Measurements from ENCODE around the gene FLVCR2.

FLVCR2 gene

DNA sequence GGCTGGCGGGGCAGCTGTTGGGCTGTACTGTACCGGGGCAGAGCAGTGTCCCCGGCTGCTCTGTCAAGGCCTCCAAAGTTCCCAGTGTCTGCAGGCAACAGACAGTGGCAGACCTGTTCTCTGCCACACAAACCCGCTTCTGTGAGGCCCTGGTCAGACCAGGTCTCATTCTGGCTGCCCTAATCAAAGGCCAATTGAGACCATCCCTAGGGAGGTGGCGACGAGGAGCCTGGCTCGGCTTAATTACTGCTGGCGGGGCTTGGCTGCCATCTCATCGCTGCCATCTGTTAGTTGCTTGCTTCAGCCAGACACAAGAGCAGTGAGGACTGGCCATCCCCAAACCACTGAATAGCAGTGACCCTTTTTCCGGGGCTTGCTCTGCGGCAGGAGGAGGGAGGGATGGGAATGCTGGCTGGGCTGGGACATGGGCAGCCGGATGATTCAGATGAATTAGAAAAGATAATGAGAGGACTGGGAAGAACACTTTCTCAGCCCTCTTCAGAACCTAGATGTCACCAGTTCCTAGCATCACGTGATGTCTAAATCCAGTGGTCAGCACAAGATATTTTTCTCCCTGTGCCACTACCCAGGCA is 57.8 kb downstream of the FLVCR2 start:
- no peak for DNase-seq

DNA sequence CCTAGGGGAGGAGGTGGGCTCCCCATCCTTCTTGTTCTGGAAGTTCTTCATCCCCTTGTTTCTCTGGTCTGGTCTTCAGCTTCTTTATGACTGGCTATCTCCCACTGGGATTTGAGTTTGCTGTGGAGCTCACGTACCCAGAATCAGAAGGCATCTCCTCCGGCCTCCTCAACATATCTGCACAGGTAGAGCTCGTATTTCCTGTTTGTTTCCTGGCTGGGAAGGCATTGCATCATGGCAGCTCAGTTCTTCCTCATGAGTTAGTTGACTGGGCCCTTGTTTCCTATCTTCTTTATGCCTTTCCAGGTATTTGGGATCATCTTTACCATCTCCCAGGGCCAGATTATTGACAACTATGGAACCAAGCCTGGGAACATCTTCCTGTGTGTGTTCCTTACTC is 62.5 kb downstream of the FLVCR2 start:
- DNase-seq = no peak

DNA sequence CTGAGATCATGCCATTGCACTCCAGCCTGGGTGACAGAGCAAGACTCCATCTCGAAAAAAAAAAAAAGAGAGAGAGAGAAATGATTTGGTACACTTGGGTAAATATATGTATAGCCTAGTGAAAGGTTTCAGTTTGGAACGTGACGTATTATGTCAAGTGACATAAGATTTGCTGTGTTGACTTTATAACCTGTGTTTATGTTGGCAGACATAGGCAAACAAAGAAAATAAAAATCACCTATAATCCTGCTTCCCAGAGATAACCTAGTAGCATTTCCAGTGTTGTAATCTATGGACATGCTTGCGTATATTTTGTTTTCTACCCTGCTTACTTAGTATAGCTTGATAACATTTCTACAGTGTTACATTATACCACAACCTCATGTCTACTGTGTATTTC is 65.6 kb downstream of the FLVCR2 start:
- no peak for DNase-seq

DNA sequence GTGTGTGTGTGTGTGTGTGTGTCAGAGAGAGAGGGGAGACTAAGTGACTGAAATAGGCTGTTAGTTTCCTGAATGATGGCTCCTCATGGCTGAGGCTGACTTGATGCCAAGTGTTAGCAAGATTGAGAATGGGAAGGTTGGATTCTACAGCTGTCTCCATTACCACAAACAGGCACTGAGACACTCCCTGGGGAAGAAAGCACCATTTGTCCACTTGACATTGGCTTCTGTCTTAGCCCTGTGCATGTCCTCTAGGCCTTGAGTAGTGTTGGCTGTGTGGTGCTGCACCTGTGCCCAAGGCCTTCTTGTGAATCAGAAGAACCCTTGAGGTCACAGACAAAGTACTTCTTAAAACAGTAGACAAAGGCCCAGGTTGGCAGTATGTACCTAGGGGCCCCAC is 66.6 kb downstream of the FLVCR2 start:
- DNase-seq = no peak

DNA sequence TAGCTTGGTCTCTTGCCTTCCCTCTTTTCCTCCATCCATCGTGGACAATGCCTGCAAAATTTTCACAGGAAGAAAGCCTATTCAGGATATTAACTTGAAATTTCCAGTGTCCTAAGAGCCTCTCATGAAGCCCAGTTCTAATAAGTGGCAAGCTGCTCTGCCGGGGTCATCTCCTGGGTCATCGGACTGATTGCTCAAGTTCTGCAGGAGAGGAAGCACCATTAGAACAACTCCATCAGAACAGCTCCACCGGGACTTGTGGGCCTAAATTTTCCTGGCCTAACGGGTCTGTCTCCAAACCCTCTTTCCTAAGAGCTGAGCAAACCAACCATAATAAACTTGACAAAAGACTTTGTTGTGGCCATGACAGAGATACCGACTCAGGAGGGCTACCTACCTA is 68.3 kb downstream of the FLVCR2 start:
- DNase-seq = no peak

DNA sequence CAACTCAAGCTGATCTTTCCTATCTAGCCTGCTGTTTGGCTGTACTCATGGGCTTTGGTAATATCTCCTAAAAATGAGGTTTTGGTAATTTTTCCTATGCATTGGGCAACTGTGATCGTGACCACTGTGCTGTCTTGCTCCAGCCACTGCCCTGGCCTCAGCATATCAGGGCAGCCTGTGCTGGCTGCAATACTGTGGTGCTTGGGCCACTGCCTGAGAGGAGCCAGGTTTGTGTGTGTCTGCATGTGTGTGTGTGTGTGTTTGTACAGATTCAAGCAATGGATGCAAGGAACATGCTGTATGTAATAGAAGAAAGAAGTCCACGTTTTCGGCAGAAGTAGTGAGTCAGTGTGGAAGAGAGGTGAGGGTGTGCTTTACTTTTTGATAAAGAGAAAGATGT is 69.2 kb downstream of the FLVCR2 start:
- no peak for DNase-seq

DNA sequence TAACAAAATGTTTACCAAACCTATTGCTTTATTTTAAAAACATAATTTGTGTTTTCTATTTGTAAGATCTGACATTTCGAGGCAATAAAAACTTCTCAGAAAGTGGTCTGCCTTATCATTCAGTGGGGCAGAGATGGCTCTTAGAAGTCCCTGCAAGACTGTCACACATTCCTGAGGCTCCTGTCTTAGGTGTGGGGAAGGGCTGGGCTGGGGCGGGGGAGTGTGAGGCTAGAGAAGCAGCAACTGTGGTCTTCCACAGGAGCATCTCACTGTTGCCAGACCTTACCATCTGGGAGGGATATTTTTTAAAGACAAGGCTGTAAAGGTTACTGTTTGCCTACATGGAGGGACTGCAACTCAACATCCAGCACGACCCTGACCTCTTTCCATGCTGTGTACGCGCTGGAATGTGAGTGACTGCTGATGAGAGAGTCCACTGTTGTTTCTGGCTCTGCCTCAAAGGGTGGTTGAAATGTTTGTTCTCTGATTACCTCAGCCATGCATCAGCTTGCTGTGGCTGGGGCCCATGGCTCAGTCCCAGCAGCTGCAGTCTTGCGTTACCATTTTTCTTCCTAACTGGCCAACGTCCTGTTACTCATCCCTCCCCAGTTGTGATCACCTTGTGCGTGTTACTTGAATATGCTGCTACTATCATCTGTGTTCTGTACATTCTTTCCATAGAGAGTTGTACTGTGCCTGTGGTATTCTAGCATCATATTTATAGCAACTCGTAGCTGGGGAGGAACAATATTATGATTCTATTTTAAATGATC is 69.8 kb downstream of the FLVCR2 start:
- no peak for DNase-seq

DNA sequence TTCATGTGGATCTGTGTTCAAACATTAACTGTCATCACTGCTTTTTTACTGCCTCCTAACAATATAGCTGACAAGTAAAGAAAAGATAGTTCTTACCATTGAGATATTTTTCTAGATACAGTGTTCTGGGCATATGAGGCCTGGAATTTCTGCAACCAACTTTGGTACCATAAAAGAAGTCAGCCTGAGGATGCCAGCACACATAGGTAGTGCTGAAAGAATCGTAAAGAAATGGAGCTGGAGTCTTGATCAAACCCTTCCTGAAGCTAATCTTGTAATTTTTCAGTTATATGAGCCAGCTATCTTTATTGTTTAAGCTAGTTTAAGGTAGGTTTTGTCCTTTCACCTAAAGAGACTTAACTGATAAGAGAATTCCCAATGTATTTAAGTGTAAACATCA is 70.9 kb downstream of the FLVCR2 start:
- no peak for DNase-seq

DNA sequence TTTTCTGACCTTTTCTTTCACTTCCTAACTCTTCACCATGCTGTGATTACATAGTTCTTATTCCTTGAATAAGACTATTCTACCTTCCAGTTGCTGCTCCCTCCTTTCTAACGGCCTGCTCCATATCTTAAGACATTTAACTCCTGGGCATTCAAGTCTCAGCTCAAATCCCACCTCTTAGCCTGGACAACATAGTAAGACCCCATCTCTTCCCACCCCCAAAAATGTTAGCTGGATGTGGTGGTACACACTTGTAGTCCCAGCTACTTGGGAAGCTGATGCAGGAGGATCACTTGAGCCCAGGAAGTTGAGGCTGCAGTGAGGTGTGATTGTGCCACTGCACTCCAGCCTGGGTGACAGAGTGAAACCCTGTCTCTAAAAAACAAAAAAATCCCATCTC is 71.4 kb downstream of the FLVCR2 start:
- DNase-seq = no peak

DNA sequence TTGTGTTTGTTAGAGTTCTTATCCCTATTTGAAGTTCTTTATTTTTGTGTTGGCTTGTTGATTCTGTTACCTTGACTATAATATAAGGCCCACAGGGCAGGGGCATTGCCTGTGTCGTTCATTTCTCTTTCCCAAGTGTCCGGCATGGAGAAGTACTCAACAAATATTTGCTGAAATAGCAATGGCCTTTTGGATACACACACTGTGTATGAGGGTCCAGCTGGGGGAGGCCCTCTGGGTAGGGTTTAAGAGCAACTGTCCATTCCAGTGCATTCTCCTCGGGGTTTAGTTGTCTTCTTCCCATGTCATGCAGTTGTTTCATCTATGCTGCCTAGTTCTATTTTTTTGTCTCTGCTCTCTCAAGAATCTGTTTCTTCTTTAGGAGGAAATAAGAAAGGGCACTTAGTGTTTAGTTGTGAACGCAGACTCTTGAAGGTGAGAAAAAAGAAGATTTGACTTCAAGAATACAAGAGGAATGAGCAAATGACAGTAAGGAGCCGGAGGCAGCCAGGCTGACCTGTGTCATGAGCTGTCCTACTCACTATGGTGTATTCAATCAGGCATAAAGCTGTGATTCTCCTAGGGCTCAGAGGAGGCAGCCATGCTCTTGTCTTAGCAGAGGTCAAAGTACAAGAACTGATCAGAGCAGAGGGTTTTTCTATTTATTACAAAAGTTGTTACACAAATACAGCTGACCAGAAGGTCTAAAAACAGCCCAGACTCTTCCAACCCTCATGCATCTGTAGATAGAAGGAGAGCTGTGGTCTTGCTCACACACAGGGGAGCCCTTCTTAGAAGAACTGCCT is 72.0 kb downstream of the FLVCR2 start:
- DNase-seq = no peak

DNA sequence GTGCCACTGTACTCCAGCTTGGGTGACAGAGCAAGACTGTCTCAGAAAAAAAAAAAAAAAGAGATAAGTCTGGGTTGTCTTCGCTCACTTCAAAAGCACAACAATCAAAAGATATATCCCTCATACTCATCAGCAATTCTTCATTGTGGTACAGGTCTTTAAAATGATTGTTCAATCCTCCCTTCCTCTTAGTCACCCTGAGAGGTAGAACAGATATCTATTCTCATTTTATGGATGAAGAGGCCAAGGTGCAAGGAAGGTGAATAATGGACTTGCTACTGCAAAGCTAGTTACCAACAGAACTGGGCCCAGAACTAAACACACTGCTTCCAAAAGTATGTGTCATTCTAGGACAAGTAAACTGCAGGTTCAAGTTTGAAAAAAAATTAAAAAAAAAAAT is 75.1 kb downstream of the FLVCR2 start:
- no peak for DNase-seq

DNA sequence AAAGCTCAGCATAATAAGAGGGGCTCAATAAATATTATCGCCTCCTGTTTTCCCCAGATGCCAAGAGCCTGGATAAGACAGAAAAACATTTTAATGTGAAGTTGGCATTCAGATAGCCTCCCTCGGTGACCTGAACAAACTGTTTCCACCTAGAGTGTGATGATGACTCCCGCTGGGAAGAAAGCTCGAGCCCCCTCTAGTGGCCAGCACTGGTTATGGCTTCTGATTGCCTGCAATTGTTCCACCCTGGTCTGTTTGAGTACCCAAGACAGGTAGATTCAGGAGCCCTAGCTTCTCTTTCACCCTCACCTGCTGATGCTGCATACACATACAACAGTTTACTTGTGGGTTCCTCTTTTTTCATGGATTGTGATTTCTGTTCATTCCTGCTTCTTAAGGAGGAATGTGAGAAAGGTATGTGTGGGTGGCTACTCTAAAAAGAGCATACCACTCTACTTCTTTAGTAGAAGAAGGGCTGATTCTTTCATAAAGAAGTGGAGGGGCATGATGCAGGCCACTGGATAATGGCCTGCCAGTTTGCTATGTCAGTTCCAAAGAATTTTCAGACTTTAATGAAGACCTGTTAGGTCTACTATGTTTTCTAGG is 75.8 kb downstream of the FLVCR2 start:
- DNase-seq = peak; percentile 71

DNA sequence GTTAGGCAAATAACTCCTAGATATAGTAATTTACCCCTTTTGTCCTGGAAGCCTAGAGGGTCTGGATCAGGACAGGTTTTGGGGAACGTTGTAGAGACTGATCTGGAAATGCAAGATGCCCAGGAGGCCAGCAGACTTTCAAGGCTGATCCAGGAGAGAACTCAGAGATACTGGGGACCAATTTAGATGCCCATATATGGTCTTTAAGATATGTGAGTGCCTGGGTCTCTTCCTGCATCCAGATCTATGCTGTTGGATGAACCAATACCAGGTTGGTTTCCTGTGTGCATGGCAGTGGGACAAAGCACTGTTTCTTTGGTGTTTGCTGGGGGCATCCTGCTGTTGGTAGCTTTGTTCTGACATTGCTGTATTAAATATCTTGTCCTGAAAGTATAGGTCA is 76.8 kb downstream of the FLVCR2 start:
- no peak for DNase-seq

DNA sequence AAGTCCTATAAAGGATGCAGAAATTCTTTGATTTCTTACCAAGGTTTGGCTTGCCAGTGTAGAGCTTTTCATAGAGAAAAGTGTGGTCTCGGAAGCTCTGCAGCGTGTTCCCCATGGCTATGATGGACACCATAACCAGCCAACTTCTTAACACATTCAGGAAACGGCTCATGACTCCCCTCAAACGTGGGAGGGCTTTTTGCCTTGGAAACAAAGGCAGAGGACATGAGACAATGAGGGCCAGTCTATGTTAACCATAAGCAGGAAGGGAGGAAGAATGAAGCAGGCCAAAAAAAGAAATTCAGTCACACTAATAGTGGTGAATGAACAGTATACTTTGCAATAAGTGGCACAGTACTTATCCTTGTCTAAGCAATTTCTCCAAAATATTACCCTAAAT is 78.9 kb downstream of the FLVCR2 start:
- no peak for DNase-seq

DNA sequence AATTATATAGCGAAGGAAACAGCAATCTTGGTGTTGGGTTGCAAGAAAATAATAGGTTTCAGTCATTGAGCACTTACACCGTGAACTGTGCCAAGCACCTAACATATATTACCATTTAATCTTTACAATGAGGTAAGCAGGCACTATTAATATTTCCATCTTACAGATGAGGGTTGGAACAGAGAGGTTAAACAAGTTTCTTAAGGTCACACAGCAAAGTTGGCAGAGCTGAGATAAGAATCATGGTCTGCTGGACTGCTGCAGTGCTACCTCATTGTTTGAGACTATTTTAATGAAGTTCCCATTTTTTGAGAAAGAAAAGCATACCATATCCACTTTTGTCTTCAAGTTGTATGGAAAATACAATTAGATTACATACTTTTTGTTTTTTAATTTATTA is 80.5 kb downstream of the FLVCR2 start:
- DNase-seq = no peak

DNA sequence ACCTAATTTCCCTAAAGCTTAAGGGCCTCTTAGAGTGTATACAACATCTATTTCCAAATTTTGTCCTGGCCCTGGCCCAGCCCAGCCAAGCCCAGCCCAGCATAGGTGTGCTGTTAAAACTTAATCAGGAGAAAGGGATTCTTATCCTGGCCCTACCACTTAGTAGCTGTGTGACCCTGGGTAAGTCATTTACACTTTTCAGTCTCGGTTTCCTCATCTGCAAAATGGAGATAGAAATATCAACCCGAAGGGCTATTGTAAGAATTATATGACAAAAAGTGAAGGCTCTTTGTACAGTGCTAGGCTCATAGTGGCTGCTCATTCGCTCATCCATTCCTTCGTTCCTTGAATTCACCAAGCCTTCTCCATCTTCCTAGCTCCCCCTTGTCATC is 81.8 kb downstream of the FLVCR2 start:
- no peak for DNase-seq

DNA sequence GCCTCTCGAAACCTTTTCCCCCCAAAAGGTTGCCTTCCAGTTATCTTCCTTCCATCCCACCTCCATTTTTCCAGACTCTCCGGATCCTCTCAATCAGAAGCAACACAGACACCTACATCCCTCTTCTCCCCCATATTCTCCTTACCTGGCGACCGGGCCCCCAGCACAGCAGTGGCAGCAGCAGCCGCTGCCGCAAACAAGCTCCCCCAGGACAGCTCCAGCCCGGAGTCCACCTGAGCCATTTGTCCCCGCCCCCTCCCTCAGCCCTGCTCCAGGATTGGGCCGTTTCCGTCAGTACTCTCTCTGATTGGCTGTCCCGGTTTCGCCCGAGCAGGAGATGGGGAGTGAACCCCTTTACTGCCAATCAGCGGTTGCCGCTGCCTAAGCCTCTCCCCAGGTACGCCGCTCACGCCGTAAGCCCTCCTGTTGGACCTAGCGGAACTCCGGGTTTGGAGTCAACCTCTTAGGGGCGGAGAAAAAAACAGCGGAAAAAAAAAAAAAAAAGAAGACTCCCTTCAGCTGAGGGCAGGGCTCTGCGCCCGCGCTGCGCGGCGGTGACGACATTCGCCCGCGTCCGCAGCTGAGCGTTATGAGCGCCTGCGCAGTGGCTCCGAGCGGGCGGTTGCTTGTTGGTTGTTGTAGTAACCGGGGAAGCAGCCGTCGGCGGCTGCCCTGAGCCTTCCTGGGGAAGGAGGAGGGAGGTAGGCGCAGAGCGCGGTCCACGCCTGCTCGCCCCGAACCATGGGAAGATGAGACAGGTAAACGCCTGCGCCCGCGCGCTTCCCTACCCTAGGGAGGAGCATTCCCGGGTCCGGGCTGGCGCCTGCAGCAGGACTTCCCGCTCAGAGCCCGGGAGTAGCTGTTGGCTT is 82.4 kb downstream of the FLVCR2 start, which contains the start of the genes ERG28 and TTLL5:
Gene ERG28 (minus strand): TSS at position 247 of the 869 bp plus-strand sequence. CDS start 3,374 bp downstream, outside the sequence.
Gene TTLL5 (plus strand): TSS at position 617 of the 869 bp plus-strand sequence. CDS start 1,904 bp downstream, outside the sequence.
- DNase-seq = peak; percentile 97

DNA sequence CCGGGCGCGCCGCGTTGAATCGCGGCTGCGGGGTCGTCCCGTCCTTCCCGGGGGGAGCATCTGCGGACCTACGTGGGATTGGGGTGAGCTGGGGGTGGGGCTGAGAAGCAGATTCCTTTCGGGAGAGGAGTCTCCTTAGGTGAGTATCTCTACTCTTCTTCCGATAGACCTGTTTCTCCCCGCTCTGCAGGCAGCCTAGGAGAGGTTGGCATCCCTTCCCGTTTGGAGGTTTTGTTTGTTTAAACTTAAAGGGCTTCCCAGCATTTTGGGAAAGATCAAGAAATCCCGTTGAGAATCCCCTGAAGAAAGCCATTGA is 83.0 kb downstream of the FLVCR2 start:
- no peak for DNase-seq

DNA sequence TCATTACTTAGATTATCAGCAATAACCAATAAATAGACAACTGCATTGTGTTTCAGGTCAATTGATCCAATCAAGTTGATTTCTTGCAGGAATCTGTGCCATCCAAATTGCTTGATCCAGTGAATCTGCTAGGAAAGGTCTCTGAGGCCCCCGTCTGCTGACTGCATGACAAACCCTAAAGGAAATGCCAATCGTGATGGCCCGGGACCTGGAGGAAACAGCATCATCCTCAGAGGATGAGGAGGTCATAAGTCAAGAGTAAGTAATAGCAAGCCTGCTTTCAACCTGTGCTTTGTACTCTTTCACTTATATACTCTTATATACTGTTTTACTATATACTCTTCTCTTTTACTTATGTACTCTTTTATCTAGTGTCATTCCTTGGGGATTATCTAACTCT is 84.5 kb downstream of the FLVCR2 start:
- no peak for DNase-seq

DNA sequence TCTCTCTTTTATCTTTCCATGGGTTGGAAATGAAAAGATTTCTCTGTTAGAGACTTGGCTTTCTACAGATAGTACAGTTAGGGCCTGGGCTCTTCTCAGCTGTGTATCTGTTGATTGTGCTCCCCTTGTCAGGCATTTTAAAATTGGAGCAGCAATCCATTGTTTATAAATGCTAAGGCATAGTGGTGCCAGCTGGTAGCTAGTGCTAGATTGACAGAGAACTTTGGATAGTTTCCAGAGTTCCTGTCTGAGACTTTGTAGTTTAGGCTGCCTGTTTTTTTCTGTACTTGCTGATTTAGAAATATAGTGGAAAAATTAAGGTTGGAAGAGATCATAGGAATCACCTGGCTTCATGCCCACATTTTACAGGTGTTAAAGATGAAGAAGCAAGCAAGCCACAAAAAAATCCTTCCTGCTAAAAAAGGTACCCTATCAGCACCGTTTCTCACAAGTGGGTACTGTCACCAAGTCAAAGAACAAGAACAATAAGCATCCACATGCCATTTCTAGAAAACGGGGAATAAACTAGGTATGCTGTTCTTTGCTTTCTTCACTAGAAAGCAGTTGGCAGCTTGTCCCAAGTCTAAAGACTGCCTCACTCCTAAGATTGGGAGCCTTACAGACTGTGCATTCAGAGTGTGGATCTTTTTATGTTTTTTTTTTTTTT is 88.8 kb downstream of the FLVCR2 start:
- DNase-seq = no peak

DNA sequence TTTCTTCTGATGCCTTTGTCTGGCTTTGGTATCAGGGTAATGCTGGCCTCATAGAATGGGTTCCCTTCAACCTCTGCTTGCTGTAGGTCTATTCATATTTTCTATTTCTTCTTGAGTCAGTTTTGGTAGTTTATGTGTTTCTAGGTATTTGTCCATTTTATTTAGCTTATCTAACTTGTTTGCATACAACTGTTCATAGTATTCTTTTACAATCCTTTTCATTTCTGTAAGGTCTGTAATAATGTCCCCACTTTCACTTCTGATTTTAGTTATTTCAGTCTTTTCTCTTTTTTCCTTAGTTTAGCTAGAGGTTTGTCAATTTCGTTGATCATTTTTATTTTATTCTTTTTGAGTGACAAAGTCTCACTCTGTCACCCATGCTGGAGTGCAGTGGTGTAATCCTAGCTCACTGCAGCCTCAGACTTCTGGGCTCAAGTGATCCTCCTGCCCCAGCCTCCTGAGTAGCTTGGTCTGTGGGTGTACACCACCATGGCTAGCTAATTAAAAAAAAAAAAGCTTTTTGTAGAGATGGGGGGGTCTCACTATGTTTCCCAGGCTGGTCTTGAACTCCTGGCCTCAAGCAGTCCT is 94.3 kb downstream of the FLVCR2 start:
- no peak for DNase-seq
